Middle frontal gyrus (tissue), 1 donor: Measurements from ENCODE around the gene ZNF628.
A peak's percentile ranks its signal among the peaks of the same experiment; 100 is the strongest.

Experiments
- DNase-seq: peaks from one replicate; pipeline ENCODE4 v3.0.0-alpha.2; 2015; ENCODE audit warnings: low spot score; ENCODE audit errors: extremely low spot score

ZNF628 gene

DNA sequence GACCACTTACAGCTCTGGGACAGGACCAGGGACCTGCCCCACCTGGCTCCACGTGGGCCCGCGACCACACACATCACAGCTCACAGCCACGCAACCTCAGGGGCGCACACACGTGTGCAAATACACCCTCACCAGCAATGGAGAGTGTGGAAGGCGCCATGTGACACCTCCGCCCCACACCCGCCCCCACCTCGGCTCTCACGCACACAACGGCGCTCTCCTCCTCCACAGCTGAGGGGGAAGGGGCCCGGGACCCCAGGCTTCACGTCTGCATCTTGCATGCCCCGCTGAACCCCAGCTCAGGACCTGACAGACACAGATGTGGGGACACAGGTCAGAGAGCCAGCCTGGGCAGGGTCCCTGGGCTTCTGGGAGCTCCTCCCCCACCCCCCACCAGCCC lies 26.9 kb upstream of the ZNF628 start:
- no peak for DNase-seq

DNA sequence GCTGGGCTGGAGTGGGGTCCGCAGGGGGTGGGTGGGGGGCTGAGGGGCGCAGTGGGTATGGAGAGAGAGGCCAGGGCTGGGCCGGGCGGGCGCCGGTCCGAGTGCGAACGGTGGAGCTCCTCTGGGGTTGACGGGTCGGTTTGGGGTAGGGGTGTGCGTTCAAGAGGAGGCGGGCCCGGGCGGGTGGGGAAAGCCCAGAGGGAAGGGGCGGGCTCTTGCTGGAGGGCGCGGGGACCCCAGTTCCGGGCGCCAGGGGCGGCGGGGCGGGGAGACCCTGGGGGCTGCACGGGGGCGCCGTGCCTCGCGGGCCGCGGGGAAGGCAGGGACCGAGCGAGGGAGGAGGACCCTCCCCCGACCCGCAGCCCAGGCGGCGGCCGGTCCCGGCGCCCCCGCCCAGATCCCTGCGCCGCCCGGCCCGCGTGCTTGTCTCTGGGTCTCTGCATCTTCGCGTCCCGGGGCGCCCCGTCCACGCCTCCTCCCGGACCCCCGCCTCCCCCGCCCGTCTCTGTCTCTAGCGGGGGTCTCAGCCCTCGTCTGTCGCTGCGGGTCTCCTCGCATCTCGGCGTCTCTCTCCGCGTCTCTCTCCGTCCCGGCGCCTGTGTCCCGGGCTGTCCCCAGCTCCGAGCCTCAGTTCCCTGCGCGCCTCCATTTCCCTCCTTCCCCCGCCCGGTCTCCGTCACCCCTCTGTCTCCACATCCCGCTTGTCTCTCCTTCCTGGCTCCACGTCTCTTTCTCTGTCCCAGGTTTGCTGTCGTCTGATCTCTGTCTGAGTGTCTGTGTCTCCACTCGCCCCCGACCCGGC lies 25.1 kb upstream of the ZNF628 start:
- no peak for DNase-seq

DNA sequence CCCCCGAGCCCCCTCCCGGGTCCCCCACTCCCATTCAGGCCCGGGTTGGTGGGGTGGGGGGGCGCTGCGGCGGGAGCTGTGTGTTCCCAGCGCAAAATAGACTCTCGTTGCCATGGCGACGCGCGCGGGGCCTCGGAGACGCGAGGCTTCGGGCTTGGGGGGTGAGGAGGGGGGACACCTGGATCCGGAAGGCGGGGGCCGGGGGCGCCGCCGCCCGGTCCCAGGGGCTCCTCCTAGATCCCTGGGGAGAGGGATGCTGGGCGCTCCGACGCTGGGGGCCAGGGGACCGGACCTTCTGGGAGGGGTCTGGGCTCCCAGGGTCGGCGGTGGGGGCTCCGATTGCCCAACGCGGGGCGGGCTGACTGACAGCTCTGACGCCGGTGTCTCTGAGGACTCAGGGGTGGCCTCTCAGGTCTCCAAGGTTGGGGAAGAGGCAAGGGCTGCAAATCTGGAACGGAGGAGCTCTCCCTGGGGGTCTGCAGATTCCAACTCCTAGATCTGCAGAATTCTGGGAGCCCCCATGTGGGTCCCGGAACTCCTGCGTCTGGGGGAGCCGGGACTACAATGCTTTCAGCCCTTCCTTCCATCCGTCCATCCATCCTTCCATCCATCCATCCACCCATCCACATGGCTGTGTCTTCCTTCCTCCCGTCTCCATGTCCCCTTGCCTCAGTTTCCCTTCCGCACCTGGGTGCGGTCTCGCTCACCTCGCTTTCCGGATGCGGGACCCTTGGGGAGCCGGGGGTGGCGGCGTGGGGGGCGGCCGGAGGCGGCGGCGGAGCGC lies 24.3 kb upstream of the ZNF628 start:
- DNase-seq, result no peak

DNA sequence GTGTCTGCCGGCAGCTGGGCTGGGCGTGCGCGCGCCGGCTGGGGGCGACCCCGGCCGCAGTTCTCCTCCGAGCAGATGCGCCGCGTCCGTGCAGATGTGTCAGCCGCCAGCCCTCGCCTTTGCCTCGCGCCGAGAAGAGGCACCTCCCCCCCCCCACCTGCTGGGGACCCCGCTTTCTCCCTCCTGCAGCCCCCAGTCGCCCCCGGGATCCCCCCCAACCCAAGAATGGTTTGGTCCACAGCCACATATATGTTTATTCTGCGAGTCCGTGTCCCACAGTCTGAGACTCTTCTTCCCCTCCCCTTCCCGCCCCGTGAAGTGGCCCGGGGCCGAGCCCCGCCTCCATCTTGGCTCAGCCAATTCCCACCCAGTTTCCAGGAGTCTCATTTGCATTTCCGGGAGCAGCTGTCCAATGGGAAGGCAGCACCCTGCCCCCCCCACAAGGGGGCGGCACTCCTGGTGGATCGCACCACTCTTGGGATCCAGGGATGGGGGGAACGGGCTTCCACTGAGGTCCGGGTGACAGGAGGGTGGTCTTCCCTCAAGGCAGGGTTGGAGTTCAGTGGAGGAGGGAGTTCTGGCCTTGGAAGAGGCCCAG lies 23.6 kb upstream of the ZNF628 start:
- peak; percentile 87 for DNase-seq

DNA sequence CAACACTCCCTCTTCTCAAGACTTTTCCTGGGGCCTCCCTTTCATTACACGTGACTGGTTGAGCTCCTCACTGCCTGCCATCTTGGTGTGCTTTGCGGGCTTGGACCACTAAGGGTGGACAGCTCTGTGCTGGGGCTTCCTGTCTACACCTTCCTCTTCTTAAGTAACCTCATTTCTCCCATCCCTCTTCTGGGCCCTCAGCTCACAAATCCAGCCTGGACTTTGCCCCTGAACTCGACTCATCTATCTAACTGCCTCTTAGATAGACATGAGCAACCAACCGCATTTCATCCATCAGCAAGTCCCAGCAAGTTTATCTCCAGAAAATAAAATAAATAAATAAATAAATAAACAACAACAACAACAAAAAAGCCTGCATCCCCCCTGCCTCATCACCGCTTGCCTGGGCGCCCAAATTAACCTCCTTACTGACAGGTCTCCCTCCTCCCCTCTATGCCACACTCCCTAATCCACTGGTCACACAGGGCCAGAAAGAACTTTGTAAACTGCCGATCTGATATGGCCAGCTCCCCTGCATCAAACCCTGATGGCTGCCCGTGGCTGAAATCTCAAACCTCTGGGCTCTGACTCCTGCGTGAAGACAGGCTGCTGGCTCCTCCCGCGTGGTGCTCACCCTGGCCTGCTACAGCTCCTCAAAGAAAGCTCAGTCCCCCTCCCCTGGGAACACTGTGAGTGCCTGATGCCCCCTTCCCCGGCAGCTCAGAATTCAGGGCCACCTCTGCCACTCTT lies 22.7 kb upstream of the ZNF628 start:
- no peak for DNase-seq

DNA sequence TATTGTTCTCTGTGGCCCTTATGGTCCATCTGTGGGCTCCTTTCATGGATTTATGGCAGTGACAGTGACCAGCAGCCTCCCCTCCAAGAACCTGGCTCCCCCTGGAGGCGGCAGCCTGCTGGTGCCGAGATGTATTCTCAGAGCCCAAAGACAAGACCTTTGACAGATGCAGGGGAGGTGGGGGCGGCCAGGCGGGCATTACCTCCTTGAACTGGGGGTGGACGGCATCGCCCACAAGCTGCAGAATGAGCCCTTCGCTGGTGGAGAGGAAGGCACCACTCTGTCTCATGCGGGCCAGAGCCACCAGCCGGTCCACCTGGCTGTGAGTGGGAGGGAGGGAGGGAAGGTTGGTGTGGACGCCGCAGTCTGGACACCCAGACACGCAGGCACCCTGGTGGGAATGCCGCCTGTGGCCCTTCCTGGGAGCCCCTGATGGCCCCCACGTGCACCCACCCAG lies 21.6 kb upstream of the ZNF628 start:
- DNase-seq, result no peak

DNA sequence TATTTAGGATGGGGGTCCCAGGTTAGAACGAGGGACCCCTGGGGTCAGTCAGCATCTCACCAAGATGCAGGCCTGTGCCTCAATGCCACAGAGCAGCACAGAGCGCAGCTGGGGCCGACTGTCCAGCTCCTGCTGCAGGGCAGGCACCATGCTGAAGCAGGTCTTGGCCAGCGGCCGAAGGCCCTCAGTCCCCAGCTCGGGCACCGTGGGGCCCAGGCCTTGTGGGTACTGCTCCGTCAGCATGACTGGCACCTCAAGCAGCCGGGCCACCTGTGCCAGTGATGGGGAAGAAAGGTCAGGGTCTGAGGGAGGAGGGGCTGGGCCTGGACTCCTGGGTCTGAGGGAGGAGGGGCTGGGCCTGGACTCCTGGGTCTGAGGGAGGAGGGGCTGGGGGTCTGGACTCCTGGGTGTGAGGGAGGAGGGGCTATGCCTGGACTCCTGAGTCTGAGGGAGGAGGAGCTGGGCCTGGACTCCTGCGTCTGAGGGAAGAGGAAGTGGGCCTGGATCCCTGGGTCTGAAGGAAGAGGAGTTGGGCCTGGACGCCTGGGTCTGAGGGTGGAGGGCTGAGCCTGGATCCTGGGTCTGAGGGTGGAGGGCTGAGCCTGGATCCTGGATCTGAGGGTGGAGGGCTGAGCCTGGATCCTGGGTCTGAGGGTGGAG lies 20.7 kb upstream of the ZNF628 start:
- no peak for DNase-seq

DNA sequence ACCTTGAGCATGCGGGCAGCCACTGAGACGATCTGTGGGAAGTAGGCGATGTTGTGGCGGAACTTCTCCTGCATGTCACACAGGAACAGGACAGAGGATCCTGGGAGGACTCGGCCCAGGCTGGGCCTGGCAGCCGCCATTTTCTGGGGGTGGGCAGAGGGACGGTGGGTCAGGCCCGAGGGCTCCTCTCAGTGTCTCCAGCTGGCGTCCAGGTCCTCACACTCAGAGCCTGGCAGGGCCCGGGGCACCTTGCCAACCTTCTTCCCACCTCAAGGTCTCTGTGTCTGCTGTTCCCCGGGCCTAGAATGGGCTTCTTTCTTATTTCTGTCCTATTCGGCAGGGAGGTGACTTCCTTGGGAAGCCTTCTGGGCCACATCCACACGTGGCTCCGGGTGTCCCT lies 20.1 kb upstream of the ZNF628 start:
- no peak for DNase-seq

DNA sequence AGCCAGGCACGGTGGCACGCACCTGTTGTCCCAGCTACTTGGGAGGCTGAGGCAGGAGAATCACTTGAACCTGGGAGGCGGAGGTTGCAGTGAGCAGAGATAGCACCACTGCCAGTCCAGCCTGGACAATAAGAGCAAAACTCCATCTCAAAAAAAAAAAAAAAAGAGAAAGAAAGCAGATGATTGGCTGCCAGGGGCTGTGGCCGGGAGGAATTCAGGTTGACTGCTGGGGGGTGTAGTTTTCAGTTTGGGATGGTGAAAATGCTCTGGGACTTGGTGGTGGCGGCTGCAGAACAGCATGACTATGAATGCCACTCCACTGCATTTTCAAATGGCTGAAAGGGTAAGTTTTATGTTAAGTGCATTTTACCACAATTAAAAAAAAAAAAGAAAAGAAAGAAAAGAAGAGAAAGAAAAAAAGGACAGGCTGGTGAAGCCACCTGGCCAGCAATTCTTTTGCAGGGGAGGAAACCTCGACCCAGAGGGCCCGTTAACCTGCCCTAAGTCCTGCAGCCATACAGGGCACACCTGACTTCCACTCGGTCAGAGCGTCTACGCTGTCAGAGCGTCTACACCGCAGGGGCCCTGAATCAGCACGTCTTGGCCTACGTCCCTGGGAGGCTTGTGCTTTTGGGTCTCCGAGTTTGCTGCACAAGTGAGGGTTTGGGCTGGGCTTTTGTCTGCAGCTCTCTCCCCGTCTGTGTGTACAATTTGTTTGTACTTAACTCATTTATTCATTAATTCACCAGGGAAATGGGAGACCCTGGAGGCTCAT lies 18.5 kb upstream of the ZNF628 start:
- no peak for DNase-seq

DNA sequence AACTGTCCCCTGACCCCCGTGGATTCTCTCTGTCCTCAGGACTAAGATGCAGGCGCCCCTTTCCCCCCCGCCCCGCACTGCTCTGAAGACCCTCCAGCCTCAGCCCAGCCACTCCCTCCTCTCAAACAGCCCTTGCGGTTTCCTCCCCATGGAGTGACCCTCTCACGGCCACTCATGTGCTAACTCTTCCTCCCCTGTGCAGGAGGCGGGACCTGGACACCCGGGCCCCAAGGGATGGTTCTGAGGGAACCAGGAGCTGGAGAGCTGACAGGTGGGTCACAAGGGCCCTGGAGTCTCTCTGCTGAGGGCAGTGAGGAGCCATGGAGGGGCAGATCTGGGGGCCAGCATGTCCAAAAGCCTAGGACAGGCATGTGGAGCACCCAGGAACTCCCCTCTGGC lies 16.9 kb upstream of the ZNF628 start:
- no peak for DNase-seq

DNA sequence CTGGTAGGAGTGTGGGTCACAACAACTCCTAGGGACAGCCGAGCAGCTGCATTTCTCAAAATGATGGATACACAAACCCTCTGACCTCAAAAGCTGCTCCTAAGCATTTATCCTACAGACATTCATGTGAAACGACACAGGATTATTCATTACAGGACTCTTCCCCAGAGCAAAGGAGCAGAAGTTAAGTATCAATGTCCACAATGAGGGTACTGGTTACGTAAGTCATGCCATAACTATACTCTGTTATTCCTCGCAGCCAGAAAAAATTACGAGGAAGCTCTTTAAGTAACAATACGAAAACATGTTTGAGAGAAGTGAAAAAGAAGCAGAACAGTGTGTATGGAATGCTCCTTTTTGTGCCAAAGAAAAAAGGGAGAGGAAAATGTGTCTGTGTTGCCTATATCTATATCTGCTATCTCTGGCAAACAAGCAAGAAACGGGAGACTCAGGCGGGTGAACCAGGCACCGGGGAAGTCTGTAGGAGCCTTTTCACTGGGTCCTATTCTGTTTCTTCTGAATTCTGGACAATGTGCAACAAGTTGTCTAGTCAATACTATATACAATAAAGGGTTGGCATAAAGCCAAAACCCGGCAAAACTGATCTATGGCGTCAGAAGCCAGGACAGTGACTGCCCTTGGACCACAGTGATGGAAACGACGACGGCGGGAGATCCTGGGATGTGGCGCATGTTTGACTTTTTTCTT lies 16.3 kb upstream of the ZNF628 start:
- no peak for DNase-seq

DNA sequence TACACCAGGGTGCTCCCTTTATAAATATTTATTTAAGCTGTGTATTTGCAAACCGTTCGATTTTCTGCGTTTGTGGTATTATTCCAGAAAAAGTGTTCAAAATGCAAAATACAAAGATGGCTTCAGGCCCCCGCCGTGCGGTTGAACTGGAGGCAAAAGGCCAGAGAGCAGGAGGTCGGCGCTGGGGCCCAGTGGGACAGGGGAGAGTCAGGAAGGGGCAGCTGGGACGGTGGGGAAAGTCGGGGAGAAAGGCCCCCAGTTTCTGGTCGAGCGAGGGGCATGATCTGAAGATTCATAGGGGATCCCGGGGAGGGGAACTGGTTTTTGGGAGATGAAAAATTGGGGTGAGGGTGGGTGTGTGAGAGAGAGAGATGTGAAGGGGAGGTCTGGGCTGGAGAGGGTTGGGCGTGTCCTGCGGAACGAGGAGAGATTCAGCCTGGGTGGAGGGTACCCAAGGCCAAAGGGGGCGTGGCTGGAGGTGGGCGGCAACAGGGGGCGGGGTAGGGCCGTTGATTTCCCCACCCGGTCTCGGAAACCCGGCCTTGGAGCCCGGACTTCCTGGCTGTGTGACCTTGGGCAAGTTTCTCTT lies 15.7 kb upstream of the ZNF628 start:
- no peak for DNase-seq

DNA sequence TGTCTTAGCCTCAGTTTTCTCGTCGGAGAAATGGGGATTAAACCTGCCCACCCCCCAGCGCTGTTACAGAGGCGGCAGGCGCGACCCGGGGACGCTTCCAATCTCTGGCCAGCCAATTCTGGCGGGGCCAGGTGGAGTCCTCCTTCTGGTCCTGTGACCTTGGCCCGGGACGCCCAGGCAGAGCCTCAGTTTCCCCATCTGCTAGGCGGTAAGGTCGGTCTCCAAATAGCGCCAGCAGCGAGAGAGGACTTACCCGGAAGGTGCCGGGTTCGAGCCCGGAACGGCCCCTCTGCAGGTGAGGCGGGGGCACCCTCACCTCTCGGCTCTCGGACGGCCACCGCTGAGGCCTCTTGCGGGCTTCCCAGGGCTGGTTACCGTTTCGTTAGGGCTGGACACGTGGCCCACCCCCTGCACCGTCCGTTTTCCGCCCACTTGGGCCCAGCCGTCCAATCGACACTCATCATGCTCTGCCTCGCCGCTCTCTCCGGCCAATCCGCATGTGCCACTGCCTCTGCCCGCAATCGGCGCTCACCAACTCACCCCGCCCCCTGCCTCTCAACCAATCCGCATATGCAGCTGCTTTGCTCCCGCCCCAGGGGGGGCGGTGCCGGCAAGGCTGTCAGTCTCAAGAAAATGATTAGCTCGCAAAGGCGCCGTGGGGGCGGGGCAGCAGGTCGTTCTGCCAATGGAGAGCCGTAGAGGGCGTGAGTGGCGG lies 15.0 kb upstream of the ZNF628 start, which contains the start of gene ISOC2:
Gene ISOC2, minus strand, starts transcription at position 384 of the 715 bp plus-strand sequence. CDS start 5,156 bp downstream, outside the sequence.
- peak; percentile 98 for DNase-seq

DNA sequence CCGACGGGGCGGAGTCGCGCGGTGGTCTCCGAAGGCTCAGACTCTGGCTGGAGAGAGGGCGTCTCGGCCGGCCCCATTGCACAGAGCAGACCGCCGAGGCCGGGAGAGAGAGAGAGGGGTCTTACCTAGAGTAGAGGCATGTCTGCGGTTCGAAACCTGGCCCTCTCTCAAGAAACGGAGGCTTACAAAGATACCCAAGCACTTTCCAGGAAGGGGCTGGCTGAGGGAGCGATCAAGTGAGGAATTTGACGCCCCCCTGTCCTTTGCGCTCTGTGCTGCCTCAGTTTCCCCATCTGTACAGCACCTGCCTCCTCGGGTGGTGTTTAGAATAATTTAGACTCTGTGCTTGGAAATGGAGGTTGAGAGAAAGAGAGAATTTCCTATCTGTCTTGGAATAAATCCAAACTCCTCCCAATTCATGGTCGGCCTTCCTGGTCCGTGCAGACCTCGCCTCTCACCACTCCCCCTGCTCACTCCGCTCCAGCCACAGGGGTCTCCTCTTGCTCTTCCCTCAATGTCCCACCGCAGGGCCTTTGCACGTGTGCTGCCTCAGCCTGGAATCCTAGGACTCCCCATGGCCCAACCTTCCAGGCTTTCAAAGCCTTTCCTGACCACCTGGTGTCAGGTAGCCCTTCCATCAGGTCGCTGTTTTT lies 14.3 kb upstream of the ZNF628 start:
- no peak for DNase-seq

DNA sequence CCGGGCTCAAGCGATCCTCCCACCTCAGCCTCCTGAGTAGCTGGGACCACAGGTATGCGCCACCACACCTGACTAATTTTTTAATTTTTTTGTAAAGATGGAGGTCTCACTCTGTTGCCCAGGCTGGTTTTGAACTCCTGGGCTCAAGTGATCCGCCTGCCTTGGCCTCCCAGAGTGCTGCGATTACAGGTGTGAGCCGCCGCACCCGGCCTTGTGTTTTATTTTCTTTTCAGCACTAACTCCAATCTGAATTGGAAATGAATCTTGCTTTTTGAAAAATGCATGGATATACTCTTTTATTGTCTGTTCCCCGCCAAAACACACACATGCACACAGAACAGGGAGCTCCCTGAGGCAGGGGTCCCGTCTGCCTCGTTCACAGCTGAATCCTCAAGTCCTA lies 13.7 kb upstream of the ZNF628 start:
- no peak for DNase-seq

DNA sequence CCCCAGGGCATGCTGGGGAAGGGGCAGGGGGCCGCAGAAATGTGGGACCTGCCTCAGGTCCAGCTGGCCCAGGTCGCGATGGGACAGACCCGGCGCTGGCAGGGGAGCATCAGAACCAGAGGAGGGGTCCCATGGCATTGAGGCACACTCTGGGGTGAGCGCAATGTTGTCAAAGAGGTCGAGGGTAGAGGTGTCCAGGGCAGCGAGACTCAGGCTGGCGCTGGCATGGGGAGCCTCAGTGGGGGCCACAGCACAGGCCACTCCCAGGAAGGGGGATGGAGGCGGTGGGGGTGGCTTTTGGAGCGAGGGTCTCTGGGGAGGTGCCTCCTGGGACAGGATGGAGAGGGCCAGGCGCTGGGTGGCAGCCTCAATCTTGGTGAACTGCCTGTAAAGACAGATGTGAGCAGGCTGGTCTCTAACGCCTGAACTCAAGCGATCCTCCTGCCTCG lies 12.8 kb upstream of the ZNF628 start:
- no peak for DNase-seq

DNA sequence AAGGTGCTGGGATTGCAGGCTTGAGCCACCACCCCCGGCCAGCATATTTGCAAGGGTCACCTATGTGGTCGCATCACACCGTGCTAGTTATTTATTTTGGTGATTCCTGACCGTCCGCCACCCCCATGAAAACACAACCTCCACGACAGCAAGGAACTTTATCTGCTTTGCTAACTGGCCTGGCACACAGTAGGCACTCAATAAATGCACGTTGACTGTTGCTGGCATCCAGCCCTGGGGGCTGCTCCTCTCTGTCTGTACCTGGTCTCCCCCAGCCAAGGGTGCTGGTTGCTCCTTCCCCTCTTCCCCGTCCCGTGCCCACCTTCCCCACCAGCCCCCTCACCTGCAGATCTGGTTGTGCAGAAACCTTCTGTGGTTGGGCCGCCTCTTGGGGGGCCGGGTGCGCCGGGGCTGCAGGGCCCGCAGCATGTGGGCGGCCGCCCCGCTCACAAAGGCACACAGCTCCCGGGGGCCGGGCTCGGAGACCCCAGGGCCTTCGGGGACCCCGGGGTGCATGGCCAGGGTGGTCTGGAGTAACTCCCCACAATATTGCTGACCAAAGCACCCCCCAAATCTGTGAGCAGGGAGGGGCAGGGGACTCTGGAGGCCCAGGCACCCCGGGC lies 12.3 kb upstream of the ZNF628 start:
- DNase-seq, result no peak
